ENCODE measurements around the gene ZNF587.
"Not testable (repeated sequence)": the region's sequence is repeated elsewhere in the genome, so short reads cannot be mapped to it uniquely, and the experiment has no call there.

The ZNF587 gene

DNA sequence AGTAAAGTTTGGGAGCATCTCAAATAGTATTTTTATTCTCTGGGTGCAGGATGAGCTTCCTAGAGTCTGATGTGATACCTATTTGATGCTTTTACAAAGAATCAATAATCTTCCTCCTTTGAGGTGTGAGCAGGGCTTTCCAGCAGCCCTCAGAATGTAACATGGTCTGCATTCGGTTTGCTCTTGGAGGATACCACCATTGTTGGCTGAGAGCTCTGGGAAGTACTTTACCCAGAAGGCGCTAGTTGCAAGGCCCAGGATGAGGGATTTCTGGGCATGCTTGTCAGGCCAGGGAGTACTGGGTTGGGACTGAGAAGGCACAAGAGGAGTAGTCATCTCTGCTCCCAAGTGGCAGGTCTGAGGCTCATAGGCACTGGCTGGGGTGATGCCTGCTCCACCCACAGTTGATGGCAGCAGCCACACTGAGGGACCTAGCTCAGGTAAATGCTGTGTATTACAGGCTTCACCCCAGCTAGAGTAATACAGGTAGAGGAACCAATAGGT, 445 bp upstream of the ZNF587 start:
- Mint-ChIP-seq H3K4me3 (peak overlapping the region; percentile 97), H3K36me3 (peaks cover 25% of the 10 kb centered on the region), H3K4me1 (peaks cover 28% of the 10 kb centered on the region), H3K27ac (peak overlapping the region; percentile 97)
- H3K27me3 Mint-ChIP-seq, ATAC-seq, H3K9me3 Mint-ChIP-seq: not testable (repeated sequence)

DNA sequence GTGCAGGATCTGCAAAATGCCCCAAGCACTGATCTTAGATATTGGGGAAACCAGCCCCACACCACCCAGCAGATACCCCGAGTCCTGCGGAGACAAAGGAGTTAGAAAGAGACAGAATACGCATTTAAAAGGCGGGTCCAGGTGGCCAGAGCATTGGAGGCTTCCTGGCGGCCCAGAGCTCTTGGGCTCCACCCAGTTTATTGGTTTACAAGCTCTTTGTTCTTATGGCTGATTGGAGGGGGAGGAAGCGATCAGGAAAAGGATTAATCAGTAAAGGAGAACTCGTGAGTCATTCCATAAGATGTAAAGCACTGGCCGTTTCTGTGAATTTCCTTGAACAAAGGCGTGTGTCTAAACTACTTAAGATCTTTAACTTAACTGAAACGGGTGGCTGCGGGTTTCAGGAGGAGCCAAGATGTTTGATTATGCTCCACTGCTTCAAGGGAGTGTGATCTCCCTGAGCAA, 926 bp downstream of the ZNF587 start:
- peaks cover 35% of the 10 kb centered on the region for H3K36me3 Mint-ChIP-seq
- H3K27me3 Mint-ChIP-seq, result no peaks in the 10 kb centered on the region
- H3K9me3 Mint-ChIP-seq, result no peaks in the 10 kb centered on the region
- peak overlapping the region; percentile 97 for H3K27ac Mint-ChIP-seq
- ATAC-seq, result no peak
- H3K4me3 Mint-ChIP-seq, result peak overlapping the region; percentile 97
- peaks cover 28% of the 10 kb centered on the region for H3K4me1 Mint-ChIP-seq

DNA sequence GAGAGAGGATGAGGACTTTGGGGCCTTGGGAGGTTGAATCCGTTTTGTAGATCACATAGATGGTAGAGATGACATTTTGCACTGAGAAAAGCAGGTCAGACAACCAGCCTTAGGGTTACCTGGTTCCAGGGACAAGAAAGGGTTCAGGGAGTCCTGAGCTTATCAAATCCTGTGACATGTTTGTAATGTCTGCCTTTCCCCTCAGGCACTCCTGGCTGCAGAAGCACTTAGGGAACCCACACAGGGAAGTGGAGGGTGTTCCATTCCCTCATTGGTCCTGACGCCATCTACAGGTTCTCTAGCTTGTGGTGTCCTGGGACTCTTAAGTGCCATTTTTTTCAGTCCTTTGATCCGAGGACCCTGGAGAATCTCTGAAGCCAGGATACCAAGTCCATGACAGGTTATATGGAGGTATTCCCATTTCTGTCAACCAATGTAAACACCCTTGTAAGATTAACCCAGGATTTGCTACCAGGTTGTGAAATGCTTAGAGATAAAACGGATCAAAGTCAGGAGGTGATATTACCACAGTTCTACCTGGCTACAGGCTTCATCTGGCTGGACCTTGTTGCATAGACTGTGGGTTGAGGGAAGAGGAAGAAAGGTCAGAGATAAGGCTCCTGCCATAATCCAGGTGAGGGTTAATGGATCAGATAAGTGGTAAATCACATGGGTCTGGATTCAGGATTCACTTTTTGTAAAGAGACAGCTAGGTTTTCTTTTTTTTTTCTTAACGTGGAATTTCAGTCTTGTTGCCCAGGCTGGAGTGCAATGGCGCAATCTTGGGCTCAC, 2.3 kb downstream of the ZNF587 start:
- not testable (repeated sequence) for H3K27ac Mint-ChIP-seq, H3K9me3 Mint-ChIP-seq, H3K27me3 Mint-ChIP-seq, H3K4me3 Mint-ChIP-seq, ATAC-seq
- Mint-ChIP-seq H3K36me3 (peaks cover 43% of the 10 kb centered on the region), H3K4me1 (peaks cover 28% of the 10 kb centered on the region)

DNA sequence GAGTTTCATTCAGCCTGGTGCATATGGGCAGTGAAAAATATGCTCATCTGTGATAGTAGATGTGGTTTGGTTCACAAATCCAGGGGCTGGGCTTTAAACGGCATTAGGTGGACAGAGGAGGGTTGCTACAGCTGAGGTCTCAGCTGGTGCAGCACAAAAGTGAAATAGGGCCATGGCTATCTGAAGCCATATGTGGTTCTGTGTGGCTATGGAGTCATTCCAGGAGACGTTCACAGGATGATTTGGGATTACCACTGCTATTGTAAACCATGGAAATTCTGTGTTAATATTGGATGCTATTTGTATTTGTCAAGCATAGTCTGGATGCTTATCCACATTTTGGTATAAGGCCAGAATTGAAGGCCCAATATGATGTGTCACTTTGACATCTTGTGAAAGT, 4.5 kb downstream of the ZNF587 start:
- Mint-ChIP-seq H3K36me3 (peaks cover 58% of the 10 kb centered on the region), H3K4me1 (peaks cover 28% of the 10 kb centered on the region)
- not testable (repeated sequence) for H3K27me3 Mint-ChIP-seq, H3K27ac Mint-ChIP-seq, H3K4me3 Mint-ChIP-seq, H3K9me3 Mint-ChIP-seq, ATAC-seq

DNA sequence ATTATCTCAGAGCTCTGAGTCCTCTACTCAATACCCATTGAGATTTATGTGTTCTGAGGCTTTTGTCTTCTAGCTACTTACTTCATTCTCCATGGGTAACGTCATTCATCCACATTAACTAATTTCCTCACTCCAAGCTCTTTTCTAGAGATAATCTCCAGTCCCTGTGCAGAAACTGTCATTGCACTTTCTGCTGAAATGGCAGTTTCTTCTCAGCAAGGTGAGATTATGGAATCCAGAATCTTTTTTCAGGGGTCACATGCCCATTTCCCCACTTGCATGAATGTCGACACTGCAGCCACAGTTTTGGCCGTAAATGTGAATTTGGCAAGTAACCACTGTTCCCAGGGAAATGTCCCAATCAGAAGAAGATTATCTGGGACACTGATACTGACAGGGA, 12.7 kb downstream of the ZNF587 start:
- H3K9me3 Mint-ChIP-seq, H3K4me1 Mint-ChIP-seq, H3K27ac Mint-ChIP-seq, H3K4me3 Mint-ChIP-seq, H3K27me3 Mint-ChIP-seq, ATAC-seq: not testable (repeated sequence)
- peaks cover 91% of the 10 kb centered on the region for H3K36me3 Mint-ChIP-seq

DNA sequence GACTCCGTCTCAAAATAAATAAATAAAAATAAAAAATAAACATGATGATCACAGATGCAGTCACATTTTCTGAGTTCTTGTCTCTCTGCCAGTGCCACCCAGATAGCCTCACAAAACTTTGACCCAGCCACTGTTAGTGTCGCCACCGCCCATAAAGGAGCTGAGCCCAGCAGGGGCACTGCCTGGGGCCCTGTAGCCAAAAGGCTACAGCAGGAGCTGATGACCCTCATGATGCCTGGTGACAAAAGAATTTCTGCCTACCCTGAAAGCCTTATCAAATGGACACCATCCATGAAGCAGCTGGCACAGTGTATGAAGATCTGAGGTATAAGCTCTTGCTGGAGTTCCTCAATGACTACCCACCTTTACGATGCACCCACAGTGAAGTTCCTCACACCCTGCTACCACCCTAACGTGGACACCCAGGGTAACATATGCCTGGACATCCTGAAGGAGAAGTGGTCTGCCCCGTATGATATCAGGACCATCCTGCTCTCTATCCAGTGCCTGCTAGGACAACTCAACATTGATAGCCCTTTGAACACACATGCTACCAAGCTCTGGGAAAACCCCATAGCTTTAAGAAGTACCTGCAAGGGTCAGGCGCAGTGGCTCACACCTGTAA, 18.3 kb downstream of the ZNF587 start:
- no peak for ATAC-seq
- no peak overlapping the region for H3K27ac Mint-ChIP-seq

DNA sequence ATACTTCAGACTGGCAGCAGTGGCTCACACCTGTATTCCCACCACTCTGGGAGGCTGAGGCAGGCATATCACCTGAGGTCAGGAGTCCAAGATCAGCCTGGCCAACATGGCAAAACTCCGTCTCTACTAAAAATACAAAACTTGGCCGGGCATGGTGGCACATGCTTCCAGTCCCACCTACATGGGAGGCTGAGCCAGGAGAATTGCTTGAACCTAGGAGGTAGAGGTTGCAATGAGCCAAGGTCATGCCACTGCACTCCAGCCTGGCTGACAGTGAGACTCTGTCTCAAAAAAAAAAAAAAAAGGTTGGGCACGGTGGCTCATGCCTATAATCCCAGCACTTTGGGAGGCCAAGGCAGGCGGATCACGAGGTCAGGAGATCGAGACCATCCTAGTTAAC, 20.0 kb downstream of the ZNF587 start:
- ATAC-seq, H3K4me3 Mint-ChIP-seq, H3K27me3 Mint-ChIP-seq, H3K27ac Mint-ChIP-seq, H3K4me1 Mint-ChIP-seq: not testable (repeated sequence)
- Mint-ChIP-seq H3K36me3 (peaks cover 95% of the 10 kb centered on the region), H3K9me3 (peaks cover 19% of the 10 kb centered on the region)

More for the DNA sequence above, 18.3 kb downstream of the ZNF587 start:
- Mint-ChIP-seq H3K4me3 (no peak overlapping the region), H3K27me3 (no peaks in the 10 kb centered on the region), H3K9me3 (peaks cover 5% of the 10 kb centered on the region), H3K4me1 (no peaks in the 10 kb centered on the region), H3K36me3 (peaks cover 93% of the 10 kb centered on the region)

DNA sequence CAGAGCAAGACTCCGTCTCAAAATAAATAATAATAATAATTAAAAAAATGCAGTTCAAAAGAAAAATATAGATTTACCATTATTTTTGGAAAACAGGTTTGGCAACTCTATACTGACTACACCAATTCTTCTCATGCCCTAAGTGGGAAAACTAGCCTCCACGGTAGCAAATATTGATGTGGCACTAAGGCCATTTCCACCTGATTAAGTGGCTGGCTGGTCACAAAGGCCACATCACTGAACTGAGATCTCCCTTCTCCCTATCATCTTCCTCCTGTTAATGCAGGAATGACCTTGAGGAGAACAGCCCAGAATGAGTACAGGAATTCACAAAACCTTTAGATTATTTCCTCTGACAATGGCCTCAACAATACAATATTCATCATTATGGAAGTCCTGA, 20.6 kb downstream of the ZNF587 start:
- Mint-ChIP-seq H3K27ac (no peak overlapping the region), H3K27me3 (no peaks in the 10 kb centered on the region), H3K4me1 (no peaks in the 10 kb centered on the region), H3K4me3 (no peak overlapping the region), H3K9me3 (peaks cover 21% of the 10 kb centered on the region), H3K36me3 (peaks cover 95% of the 10 kb centered on the region)
- ATAC-seq, result no peak

DNA sequence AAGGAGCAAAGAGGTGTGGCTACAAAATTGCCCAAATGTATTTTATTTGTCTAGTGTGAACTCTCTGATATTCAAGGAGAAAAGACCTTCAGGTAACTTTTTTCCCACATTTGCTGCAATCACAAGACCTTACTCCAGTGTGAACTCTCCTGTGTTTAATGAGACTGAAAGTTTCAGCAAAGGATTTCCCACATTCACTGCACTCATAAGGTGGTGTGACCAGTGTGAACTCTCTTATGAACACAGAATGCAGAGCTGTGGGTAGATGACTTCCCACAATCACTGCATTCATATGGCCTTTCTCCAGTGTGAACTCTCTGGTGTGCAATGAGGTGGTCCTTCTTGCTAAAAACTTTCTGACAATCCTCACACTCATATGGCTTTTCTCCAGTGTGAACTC, 22.8 kb downstream of the ZNF587 start:
- Mint-ChIP-seq H3K9me3 (peaks cover 32% of the 10 kb centered on the region), H3K4me1 (no peaks in the 10 kb centered on the region), H3K36me3 (peaks cover 95% of the 10 kb centered on the region), H3K27me3 (no peaks in the 10 kb centered on the region), H3K4me3 (no peak overlapping the region), H3K27ac (no peak overlapping the region)
- ATAC-seq, result no peak

DNA sequence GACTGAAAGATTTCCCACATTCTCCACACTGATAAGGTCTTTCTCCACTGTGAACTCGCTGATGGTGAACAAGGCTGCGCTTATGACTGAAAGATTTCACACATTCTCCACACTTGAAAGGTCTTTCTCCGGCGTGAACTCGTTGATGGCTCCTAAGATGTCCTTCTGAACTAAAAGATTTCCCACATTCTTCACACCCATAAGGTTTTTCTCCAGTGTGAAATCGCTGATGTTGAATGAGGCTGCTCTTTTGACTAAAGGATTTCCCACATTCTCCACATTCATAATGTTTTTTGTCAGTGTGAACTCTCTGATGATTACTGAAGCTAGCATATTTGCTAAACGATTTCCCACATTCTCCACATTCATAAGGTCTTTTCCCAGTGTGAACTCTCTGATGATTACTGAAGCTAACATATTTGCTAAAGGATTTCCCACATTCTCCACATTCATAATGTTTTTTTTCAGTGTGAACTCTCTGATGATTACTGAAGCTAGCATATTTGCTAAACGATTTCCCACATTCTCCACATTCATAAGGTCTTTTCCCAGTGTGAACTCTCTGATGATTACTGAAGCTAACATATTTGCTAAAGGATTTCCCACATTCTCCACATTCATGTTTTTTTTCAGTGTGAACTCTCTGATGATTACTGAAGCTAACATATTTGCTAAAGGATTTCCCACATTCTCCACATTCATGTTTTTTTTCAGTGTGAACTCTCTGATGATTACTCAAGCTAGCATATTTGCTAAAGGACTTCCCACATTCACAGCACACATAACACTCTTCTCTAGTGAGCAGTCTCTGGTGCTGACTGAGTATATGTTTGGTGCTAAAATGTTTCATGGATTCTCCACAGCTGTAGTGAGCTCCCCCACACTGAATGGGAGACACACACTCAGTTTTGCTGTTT, 24.5 kb downstream of the ZNF587 start:
- H3K4me1 Mint-ChIP-seq, ATAC-seq, H3K27ac Mint-ChIP-seq, H3K4me3 Mint-ChIP-seq, H3K27me3 Mint-ChIP-seq: not testable (repeated sequence)
- peaks cover 94% of the 10 kb centered on the region for H3K36me3 Mint-ChIP-seq
- peaks cover 35% of the 10 kb centered on the region for H3K9me3 Mint-ChIP-seq

DNA sequence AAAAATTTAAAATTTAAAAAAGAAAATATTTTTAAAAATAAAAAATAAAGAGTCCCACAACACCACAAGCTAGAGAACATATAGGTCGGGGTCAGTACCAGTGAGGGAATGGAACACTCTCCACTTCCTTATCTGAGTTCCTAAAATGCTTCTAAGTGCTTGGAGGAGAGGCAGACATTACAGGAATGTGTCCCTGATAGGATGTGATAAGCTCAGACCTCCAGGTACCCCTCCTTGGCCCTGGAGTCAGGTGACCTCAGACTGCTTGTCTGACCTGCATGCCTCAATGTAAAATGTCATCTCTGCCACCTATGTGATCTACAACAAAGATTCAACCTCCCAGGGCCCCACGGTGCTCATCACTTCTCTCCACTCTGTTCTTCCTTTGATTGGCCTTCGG, 36.4 kb downstream of the ZNF587 start:
- ATAC-seq, result no peak
- peaks cover 3% of the 10 kb centered on the region for H3K9me3 Mint-ChIP-seq
- H3K4me1 Mint-ChIP-seq, result peaks cover 51% of the 10 kb centered on the region
- H3K27me3 Mint-ChIP-seq, result no peaks in the 10 kb centered on the region
- peaks cover 60% of the 10 kb centered on the region for H3K36me3 Mint-ChIP-seq
- H3K4me3 Mint-ChIP-seq, result no peak overlapping the region
- H3K27ac Mint-ChIP-seq, result no peak overlapping the region

DNA sequence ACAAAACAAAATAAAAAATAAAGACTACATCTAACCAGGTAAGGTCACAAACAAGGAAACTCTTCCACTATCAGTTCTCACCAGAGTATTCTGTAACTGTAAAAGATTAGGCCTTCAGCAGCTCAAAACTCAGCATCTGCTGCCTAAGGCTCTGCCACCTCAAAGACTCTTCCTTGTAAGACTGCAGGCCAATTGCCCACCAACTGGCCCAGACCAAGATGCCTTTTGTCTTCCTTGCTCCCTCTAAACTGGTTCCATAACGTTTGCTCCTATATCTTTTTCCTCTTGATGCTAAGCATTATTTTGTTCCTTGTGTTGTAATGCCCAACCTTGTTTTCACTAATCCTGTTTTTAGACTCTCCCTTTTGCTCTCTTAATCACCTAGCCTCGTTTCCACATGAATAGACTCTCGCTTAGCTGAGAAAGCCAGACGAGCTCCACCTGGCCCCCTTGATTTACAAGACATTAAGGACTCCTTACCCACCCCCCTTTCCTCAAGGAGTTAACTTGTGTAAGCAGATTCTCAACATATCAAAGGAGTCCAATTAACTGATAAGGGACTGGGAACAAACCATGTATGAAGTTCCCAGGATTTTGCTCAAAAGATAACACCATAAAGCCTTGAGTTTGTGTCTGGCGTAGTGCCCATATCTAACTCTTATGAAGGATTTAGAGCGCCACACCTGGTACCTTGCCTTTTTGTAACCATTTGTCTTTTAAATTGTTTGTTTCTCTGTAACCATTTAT, 37.7 kb downstream of the ZNF587 start:
- H3K9me3 Mint-ChIP-seq, result peaks cover 3% of the 10 kb centered on the region
- H3K36me3 Mint-ChIP-seq, result peaks cover 60% of the 10 kb centered on the region
- H3K4me3 Mint-ChIP-seq, result peak overlapping the region; percentile 96
- H3K27ac Mint-ChIP-seq, result peak overlapping the region; percentile 92
- no peak for ATAC-seq
- no peaks in the 10 kb centered on the region for H3K27me3 Mint-ChIP-seq
- H3K4me1 Mint-ChIP-seq, result peaks cover 51% of the 10 kb centered on the region

DNA sequence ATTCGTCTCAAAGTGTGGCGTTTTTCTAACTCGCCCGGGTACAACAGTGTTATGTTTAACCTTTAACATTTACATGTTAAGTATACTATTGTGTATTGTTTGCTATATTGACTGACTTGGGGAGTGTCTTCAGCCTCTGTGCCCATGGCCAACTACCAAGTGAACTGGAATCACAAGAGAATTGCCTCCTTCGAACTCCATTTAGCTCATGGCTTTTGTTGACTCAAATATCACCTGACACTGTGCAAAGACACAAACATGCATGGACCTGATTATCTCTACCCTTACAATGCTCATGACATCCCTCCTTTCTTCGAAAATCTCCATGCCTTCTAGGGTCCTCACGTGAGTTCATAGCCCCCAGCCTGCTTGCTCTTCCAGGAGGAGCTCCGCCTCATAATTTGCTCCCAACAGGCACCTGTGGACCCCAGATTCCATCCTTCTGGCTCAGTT, 38.5 kb downstream of the ZNF587 start:
- Mint-ChIP-seq H3K9me3 (peaks cover 3% of the 10 kb centered on the region), H3K36me3 (peaks cover 53% of the 10 kb centered on the region), H3K4me1 (peaks cover 51% of the 10 kb centered on the region), H3K4me3 (peak overlapping the region; percentile 96), H3K27me3 (no peaks in the 10 kb centered on the region), H3K27ac (peak overlapping the region; percentile 92)
- ATAC-seq, result peak; percentile 4

DNA sequence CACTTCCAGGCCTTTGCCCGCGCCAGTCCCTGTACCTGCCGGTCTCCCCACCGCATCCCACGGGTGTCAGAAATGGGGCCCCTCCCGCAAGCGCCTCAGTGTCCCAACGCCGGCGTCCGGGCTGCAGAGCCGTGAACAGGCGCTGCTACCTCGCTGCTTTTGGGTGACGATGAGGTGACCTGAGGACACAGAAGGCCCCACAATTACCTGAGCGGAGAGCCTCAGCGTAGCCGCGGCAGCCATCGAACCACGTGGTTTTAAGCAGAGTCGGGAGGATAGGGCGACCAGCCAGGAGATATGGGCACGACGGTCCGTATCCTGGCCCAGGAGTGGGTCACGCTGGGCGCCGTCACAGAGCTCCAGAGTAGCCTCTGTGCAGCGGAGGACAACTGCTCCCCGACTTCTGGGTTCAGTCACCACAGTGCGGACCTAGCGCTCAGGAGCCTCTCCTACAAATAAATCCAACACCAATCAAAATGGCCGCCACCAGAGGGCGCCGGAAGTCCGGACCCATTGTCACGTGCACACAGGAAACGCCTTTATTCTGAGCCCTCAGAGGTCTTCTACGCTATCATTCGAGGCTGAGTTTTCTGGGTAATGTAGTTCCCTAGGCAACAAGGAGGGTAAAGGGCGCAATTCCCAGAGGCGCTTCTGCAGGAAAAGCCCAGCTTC, 39.0 kb downstream of the ZNF587 start, which contains the start of gene ZNF814:
TSS of gene ZNF814 (minus strand) at position 478 of the 672 bp plus-strand sequence. CDS start at position 243, 235 bp downstream.
- ATAC-seq, result peak; percentile 98
- Mint-ChIP-seq H3K4me3 (peak within 1 kb of the TSS; percentile 96), H3K36me3 (peaks cover 48% of the 10 kb centered on the region), H3K9me3 (peaks cover 3% of the 10 kb centered on the region), H3K27me3 (no peaks in the 10 kb centered on the region), H3K4me1 (peaks cover 46% of the 10 kb centered on the region), H3K27ac (peak within 1 kb of the TSS; percentile 92)
